Measurements from ENCODE around the gene MCC.

The MCC gene

GRCh38 chr5:113192541-113192940 lies 295.7 kb downstream of the MCC start (continued):
- TF ChIP-seq POU6F1 (CRISPR knock-in tag; IDR thresholded peaks at IDR 0.05; ENCODE audit: borderline replicate concordance, low read depth) (no peak), ZNF565 (CRISPR knock-in tag; conservative IDR thresholded peaks at IDR 0.05; ENCODE audit: low read depth) (no peak), ZNF8 (CRISPR knock-in tag; IDR thresholded peaks at IDR 0.05) (no peak), ARNTL (CRISPR knock-in tag; IDR thresholded peaks at IDR 0.05; ENCODE audit: borderline replicate concordance, low read depth) (no peak), BACH2 (CRISPR knock-in tag; IDR thresholded peaks at IDR 0.05; ENCODE audit: borderline replicate concordance) (no peak), TOX (CRISPR knock-in tag; IDR thresholded peaks at IDR 0.05; ENCODE audit: borderline replicate concordance) (no peak), ZFP3 (CRISPR knock-in tag; IDR thresholded peaks at IDR 0.05) (no peak), SNAI2 (CRISPR knock-in tag; IDR thresholded peaks at IDR 0.05) (no peak), PATZ1 (CRISPR knock-in tag; IDR thresholded peaks at IDR 0.05; ENCODE audit: borderline replicate concordance) (no peak), CSRNP3 (CRISPR knock-in tag; IDR thresholded peaks at IDR 0.05) (no peak)

GRCh38 chr5:113190347-113190746 lies 297.9 kb downstream of the MCC start:
- no peak for TF ChIP-seq CSDC2 (CRISPR knock-in tag; IDR thresholded peaks at IDR 0.05)
- TF ChIP-seq CSRNP3 (CRISPR knock-in tag; IDR thresholded peaks at IDR 0.05), result no peak
- no peak for TF ChIP-seq POU6F1 (CRISPR knock-in tag; IDR thresholded peaks at IDR 0.05; ENCODE audit: borderline replicate concordance, low read depth)
- TF ChIP-seq PPARA (CRISPR knock-in tag; IDR thresholded peaks at IDR 0.05; ENCODE audit: borderline replicate concordance), result no peak
- no peak for ATAC-seq

- no peak for ATAC-seq
These were observed 299.0 kb downstream of the MCC start for GRCh38 chr5:113189291-113189690.

GRCh38 chr5:113188436-113188835 lies 299.8 kb downstream of the MCC start:
- no peak for ATAC-seq
- TF ChIP-seq GLIS3 (CRISPR knock-in tag; IDR thresholded peaks at IDR 0.05) (no peak), TCF4 (CRISPR knock-in tag; IDR thresholded peaks at IDR 0.05; ENCODE audit: borderline replicate concordance) (no peak), POU6F1 (CRISPR knock-in tag; IDR thresholded peaks at IDR 0.05; ENCODE audit: borderline replicate concordance, low read depth) (no peak), ESRRG (CRISPR knock-in tag; IDR thresholded peaks at IDR 0.05) (no peak), ZFP30 (CRISPR knock-in tag; IDR thresholded peaks at IDR 0.05) (no peak), CSDC2 (CRISPR knock-in tag; IDR thresholded peaks at IDR 0.05) (no peak)

More at GRCh38 chr5:113189291-113189690, 299.0 kb downstream of the MCC start:
- TF ChIP-seq GLIS3 (CRISPR knock-in tag; IDR thresholded peaks at IDR 0.05) (no peak), ISL1 (CRISPR knock-in tag; IDR thresholded peaks at IDR 0.05) (no peak), RARB (CRISPR knock-in tag; IDR thresholded peaks at IDR 0.05) (no peak), ESRRG (CRISPR knock-in tag; IDR thresholded peaks at IDR 0.05) (no peak), ARNTL (CRISPR knock-in tag; IDR thresholded peaks at IDR 0.05; ENCODE audit: borderline replicate concordance, low read depth) (no peak), CSDC2 (CRISPR knock-in tag; IDR thresholded peaks at IDR 0.05) (no peak), ZNF565 (CRISPR knock-in tag; conservative IDR thresholded peaks at IDR 0.05; ENCODE audit: low read depth) (no peak), CSRNP3 (CRISPR knock-in tag; IDR thresholded peaks at IDR 0.05) (no peak), ZFP30 (CRISPR knock-in tag; IDR thresholded peaks at IDR 0.05) (no peak)
